ENCODE results near the gene AP1AR.
A peak's percentile ranks its signal among the peaks of the same experiment; 100 is the strongest.

The AP1AR gene

DNA sequence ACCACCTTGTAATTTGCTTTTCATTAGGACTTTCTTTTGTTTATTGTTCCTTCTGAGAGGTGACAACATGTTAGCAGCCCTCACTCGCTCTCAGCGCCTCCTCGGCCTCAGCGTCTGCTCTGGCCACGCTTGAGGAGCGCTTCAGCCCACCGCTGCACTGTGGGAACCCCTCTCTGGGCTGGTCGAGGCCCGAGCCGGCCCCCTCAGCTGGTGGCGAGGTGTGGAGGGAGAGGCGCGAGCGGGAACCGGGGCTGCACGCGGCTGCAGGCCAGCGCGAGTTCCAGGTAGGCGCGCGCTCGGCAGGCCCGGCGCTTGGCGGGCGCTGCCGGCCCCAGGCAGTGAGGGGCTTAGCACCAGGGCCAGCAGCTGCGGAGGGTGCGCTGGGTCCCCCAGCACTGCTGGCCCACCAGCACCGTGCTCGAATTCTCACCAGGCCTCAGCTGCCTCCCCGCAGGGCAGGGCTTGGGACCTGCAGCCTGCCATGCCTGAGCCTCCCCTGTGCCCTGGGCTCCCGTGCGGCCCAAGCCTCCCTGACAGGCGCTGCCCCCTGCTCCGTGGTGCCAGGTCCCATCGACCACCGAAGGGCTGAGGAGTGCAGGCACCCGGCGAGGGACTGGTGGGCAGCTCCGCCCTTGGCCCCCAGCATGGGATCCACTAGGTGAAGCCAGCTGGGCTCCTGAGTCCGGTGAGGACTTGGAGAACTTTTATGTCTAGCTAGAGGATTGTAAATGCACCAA, 9.2 kb upstream of the AP1AR start:
- no peak for DNase-seq

GRCh38 chr4:112225157-112225556, 6.4 kb upstream of the AP1AR start:
- DNase-seq: no peak

DNA sequence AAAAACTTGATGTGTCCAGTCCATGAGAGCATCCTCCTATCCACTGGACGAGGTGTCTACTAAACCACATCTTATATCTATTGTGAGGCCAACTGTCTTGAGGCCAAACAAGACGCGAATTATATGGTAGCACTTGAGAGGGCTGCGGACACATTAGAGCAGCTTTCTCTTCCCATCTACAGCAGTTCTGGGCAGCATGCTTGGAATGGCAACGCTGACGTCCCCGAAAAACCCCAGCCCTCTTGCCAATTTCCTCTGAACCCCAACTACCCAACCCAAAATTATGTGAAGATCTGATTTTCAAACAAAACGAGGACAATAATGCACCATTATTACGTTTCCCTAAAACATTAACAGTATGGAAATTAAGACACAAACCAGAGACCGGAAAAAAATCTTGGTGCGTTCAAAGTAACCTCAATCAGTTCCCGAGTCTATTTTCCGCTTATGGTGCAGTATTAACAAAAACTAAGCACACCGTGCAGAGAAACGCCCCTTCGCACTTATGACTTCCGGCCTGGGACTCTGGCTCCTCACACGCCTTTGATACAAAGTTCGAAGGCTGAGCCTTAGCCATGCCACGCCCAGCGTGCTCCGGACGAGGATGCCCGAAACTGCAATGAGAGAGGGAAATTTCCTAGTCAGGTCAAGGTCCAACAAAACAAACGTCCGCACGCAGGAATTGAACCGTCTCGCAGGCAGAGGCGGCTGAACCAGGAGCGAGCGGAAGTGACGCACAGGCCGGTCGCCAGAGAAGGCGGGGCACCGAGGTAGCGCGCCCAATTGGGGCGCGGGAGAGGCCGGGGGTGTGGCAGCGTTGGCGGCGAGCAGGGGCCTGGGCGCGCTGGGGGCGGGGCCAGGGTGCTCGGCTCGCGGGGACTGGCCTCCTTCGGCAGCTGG, 458 bp upstream of the AP1AR start:
- peak; percentile 95 for DNase-seq

DNA sequence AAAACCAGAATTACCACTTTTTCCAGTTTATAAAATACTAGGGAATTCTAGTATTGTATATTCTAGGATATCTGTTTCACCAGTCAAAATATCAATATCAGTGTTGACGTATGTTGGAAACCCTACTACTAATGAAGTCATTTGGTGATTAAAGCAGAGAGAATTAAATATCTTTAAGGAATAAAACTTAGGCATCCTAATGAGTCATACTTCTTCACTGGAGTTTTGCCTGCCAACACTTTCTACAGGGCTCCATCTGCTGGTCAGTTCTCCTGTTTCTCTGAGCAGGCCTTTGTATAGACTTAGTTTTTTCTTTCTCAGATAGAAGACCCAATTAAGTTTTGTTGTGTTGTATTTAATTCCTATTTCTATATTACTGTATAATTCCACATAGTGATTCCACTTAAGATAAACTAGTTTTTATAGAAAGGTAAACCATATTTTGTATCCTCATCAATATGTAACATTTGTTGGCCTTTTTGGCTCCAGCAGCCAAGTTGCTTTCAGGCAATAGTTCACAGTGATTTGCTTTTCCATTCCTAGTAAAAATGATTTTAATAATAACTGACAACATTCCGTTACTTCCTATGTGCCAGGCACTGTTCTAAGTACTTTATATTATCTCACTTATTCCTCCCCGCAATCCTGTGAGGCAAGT, 3.5 kb downstream of the AP1AR start:
- peak; percentile 45 for DNase-seq

GRCh38 chr4:112236040-112236439, 4.5 kb downstream of the AP1AR start:
- DNase-seq: no peak

- no peak for DNase-seq
Measured at GRCh38 chr4:112238833-112239232, 7.2 kb downstream of the AP1AR start.

GRCh38 chr4:112245383-112245782, 13.8 kb downstream of the AP1AR start:
- DNase-seq: no peak

GRCh38 chr4:112247021-112247420, 15.4 kb downstream of the AP1AR start:
- no peak for DNase-seq

- DNase-seq: no peak
Measured at GRCh38 chr4:112251019-112251643, 19.5 kb downstream of the AP1AR start.

DNA sequence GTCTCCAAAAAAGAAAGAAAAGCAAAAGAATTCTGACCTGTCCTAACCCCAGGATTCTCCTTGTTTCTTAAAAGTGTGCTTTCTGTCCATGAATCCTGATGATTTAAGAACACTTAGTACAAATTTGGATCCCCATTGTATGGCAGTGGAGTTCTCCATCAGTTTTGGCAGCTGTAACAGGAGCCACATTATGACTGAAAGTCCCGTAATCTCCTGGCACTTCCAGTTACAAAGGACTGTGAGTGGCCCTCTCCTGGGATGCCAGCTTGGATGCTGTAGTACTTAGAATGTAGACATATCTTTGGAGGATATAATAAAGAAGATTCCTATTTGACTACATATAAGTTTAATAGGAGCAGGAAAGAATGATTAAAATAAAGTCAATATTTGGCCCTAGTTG, 20.6 kb downstream of the AP1AR start:
- DNase-seq: no peak

- no peak for DNase-seq
Measured at GRCh38 chr4:112253382-112254000, 21.9 kb downstream of the AP1AR start.

DNA sequence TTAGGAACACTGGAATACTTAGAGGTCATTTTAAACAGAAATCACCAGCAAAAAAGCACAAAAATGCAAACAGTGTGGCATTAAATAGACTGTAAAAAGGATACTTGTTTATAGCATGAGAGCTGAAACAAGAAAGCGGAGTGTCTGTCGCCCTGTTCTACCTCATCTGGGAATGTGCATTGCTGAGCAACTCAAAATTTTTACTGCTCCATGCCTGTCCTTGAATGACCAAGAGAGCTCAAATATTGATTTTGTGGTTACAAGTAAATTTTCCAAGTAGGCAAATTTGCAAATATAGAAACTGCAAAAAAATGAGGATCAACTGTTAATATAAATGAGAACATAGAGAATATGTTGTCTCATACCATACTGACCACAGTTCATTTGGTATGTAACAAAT, 25.5 kb downstream of the AP1AR start:
- DNase-seq: no peak

DNA sequence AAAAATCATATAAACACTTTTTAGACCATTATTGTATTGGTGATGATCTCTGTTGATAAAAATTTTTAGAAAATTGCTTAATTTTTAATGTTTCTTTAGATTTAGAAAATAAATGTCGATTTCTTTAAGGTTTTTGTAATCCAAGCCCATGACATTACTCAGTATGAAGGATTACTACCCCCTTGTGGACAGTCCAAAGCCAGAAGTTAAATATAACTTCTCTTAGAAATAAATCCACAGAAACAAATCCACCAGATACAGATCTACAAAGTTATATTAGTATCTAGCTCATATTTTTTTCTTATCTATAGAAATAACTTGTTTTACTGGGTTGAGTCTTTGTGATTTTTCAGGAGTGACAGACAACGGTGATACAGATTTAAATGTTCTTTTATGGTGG, 35.2 kb downstream of the AP1AR start:
- no peak for DNase-seq

DNA sequence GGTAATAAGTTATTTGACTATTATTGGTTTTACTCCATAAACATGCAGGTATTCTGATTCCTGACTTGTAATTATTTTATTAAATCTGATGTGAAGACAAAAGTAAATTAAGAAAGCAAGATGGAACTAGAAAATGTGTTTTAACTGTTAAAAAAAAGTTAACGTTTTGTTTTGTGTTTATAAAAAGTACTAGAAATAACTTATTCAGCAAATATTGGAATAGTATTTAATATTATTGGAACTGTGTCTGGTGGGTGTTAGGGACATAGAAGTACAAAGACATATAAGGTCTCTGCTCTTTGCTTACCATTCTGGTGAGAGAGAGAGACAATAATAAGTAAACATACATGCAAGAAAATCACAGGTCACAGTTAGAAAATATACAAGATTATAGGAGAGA, 38.5 kb downstream of the AP1AR start:
- no peak for DNase-seq

DNA sequence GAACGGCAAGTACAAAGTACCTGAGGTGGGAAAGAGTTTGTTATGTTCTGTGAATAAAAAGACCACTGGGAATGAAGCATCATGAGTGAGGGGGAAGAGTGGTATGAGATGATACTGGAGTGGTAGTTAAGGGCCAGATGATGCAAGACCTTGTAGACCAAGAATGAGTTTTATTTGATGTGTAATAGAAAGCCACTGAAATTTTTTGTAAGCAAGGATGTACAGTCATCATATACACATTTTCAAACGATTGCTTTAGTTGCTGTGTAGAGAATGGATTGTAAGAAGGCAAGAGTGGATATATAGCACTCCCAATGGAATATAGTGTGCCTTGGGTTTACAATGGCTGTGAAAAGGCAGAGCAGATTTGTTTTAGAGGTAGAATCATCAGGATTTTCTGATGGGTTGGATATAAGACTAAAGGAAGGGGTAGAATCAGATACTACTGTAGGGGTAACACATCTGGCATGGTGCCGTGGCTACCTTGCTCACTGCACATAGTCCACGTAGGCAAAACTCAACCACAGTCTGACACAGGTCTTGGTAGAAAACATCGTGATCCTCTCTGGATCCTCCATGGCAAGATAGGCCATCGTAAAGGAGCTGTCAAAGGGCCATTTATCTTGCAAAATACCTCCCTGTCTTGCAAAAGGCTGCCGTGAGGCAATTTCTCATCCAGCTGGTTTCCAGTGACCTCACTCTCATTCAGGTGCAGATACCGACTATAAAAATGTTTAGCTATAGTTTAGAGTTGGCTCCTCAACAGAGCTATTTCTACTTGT, 39.2 kb downstream of the AP1AR start:
- DNase-seq: no peak

- no peak for DNase-seq
Measured at GRCh38 chr4:112272292-112272691, 40.7 kb downstream of the AP1AR start.

DNA sequence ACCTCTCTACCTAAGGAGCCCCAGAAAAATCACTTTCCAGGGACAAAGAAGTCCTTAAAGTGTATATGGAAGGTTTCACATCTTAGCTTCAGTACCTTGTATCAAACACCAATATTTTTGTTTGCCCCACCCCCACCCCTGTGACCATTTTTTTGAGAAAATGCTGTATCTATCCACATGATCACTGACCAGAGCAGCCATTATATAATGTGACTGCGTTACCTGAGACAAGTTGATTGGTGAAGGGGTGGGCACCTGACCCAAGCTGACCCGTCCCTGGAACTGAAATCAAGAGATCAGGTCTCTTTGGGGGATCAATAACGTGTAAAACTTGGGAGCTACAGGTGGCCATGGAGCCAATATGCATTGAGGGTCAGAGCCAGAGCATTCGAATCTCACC, 43.4 kb downstream of the AP1AR start:
- no peak for DNase-seq

DNA sequence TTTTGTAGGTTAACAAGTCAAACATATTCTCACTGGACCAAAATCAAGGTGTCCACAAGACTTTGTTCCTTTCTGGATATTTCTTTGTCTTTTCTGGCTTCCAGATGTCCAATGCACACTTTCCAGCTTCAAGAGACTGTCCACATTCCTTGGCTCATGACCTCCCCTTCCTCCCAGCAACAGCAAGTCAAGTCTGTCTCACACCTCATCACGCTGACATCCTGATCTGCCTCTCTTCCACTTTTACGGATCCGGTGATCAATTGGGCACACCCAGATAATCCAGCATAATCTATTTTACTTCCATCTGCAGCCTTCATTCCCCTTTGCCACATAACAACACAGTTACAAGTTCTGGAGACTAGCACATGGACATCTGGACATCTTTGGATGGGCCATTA, 44.5 kb downstream of the AP1AR start:
- no peak for DNase-seq

DNA sequence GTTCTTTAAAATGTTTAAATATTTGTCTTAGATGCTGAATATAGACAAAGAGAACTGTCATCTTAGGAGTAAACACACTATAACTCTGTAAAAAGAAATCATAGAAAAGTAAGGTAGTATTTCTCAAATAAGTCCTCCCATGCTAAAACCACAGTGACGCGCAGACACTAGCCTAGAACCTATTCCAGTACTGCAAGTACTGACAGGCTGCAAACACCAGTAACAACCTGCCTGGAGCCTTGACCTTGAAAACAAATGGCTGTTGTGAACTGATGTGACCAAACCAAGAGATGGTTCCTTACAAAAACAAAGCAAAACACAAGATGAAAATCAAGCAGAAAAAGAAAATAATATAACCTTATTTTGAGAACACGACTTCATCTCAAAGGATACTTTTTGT, 45.6 kb downstream of the AP1AR start:
- DNase-seq: no peak

- no peak for DNase-seq
Measured at GRCh38 chr4:112277705-112278448, 46.3 kb downstream of the AP1AR start.

Data from activated CD4-positive, alpha-beta T cell treated with anti-CD3 and anti-CD28 coated beads, Interleukin-2, amount 50 U/mL, for 1 hour (primary cell).